T-helper 1 cell treated with Interleukin-12 subunit alpha and Interleukin-12 subunit beta and Interleukin-4 antibody, amounts not matched to agents 30 μg/mL and 1 μg/mL, for 36 hours (primary cell): ENCODE data around the gene NOLC1.

Source experiments
- H3K27ac Mint-ChIP-seq: one replicate; pipeline ENCODE4 v1.8.0; 2021; ENCODE audit warnings: mild to moderate bottlenecking, mixed read lengths
- H3K27me3 Mint-ChIP-seq: one replicate; pipeline ENCODE4 v1.8.0; 2021; ENCODE audit warnings: low read depth, mixed read lengths
- H3K36me3 Mint-ChIP-seq: one replicate; pipeline ENCODE4 v1.8.0; 2021; ENCODE audit warnings: low read depth, mixed read lengths
- H3K4me1 Mint-ChIP-seq: one replicate; pipeline ENCODE4 v1.8.0; 2021; ENCODE audit warnings: low read depth, mixed read lengths
- H3K4me3 Mint-ChIP-seq: one replicate; pipeline ENCODE4 v1.8.0; 2021; ENCODE audit warnings: mild to moderate bottlenecking, moderate library complexity, mixed read lengths
- H3K9me3 Mint-ChIP-seq: one replicate; pipeline ENCODE4 v1.8.0; 2021; ENCODE audit warnings: mixed read lengths

The NOLC1 gene

DNA sequence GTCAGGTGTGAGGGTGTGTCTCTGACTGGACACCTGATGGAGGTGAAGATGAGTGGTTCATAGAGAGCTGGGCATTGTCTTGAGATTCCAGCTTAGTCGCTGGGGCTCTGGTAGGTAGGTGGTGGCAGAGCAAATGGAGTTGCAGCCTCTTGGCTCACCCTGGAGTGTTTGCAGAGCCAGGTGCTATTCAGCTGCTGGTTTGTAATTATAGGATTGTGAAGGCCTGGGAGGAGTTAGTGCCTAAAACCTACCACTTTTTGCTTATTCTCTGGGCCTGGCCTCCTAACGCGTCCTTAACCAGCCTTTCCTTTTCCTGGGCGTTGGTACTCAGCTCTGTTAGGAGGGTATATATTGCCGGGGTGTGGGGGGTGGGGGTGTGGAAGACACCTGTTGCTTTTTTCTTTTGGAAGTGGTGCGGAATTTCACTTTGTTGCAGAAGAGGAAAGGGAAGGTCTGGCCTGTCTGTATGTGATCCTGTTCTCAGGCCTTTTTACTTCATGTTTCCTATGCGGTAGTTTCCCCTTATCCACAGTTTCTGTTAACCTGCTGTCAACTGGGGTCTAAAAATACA lies 16.1 kb upstream of the NOLC1 start:
- Mint-ChIP-seq H3K27me3 (no peaks in the 10 kb centered on the region), H3K4me1 (peaks cover 32% of the 10 kb centered on the region), H3K27ac (peak overlapping the region; percentile 37), H3K9me3 (no peaks in the 10 kb centered on the region), H3K36me3 (peaks cover 33% of the 10 kb centered on the region), H3K4me3 (peak overlapping the region; percentile 1)

DNA sequence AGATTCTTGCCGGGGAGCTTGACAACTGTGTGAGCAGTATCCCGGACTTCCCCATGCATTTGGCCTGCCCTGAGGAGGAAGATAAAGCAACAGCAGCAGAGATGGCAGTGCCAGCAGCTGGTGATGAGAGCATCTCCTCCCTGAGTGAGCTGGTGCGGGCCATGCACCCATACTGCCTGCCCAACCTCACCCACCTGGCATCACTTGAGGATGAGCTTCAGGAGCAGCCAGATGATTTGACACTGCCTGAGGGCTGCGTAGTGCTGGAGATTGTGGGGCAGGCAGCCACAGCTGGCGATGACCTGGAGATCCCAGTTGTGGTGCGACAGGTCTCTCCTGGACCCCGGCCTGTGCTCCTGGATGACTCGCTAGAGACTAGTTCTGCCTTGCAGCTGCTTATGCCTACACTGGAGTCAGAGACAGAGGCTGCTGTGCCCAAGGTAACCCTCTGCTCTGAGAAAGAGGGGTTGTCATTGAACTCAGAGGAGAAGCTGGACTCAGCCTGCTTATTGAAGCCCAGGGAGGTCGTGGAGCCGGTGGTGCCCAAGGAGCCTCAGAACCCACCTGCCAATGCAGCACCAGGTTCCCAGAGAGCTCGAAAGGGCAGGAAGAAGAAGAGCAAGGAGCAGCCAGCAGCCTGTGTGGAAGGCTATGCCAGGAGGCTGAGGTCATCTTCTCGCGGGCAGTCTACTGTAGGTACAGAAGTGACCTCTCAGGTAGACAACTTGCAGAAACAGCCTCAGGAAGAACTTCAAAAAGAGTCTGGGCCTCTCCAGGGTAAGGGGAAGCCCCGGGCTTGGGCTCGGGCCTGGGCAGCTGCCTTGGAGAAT lies 12.7 kb upstream of the NOLC1 start:
- peaks cover 17% of the 10 kb centered on the region for H3K4me1 Mint-ChIP-seq
- no peak overlapping the region for H3K4me3 Mint-ChIP-seq
- H3K36me3 Mint-ChIP-seq: peaks cover 46% of the 10 kb centered on the region
- no peaks in the 10 kb centered on the region for H3K9me3 Mint-ChIP-seq
- no peak overlapping the region for H3K27ac Mint-ChIP-seq
- H3K27me3 Mint-ChIP-seq: no peaks in the 10 kb centered on the region

DNA sequence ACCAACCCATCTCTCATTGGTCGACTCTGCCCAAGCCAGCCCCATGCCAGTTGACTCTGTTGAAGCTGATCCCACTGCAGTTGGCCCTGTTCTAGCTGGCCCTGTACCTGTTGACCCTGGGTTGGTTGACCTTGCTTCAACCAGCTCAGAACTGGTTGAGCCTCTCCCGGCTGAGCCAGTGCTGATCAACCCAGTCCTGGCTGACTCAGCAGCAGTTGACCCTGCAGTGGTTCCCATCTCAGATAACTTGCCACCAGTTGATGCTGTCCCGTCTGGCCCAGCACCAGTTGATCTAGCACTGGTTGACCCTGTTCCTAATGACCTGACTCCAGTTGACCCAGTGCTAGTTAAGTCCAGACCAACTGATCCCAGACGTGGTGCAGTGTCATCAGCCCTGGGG lies 12.0 kb upstream of the NOLC1 start:
- no peak overlapping the region for H3K4me3 Mint-ChIP-seq
- peaks cover 52% of the 10 kb centered on the region for H3K36me3 Mint-ChIP-seq
- no peak overlapping the region for H3K27ac Mint-ChIP-seq
- no peaks in the 10 kb centered on the region for H3K9me3 Mint-ChIP-seq
- no peaks in the 10 kb centered on the region for H3K27me3 Mint-ChIP-seq
- peaks cover 11% of the 10 kb centered on the region for H3K4me1 Mint-ChIP-seq

GRCh38 chr10:102140913-102141540 lies 11.2 kb upstream of the NOLC1 start:
- H3K27ac Mint-ChIP-seq: no peak overlapping the region
- H3K4me1 Mint-ChIP-seq: peaks cover 5% of the 10 kb centered on the region
- H3K4me3 Mint-ChIP-seq: no peak overlapping the region
- H3K27me3 Mint-ChIP-seq: no peaks in the 10 kb centered on the region
- H3K9me3 Mint-ChIP-seq: no peaks in the 10 kb centered on the region
- peaks cover 52% of the 10 kb centered on the region for H3K36me3 Mint-ChIP-seq

- Mint-ChIP-seq H3K36me3 (peaks cover 55% of the 10 kb centered on the region), H3K27me3 (no peaks in the 10 kb centered on the region), H3K4me1 (peaks cover 5% of the 10 kb centered on the region), H3K27ac (no peak overlapping the region), H3K4me3 (no peak overlapping the region), H3K9me3 (no peaks in the 10 kb centered on the region)
Observed at GRCh38 chr10:102141583-102142107, 10.5 kb upstream of the NOLC1 start.

- no peak overlapping the region for H3K4me3 Mint-ChIP-seq
- no peaks in the 10 kb centered on the region for H3K27me3 Mint-ChIP-seq
- H3K36me3 Mint-ChIP-seq: peaks cover 47% of the 10 kb centered on the region
- H3K9me3 Mint-ChIP-seq: no peaks in the 10 kb centered on the region
- peak overlapping the region; percentile 14 for H3K27ac Mint-ChIP-seq
- peaks cover 17% of the 10 kb centered on the region for H3K4me1 Mint-ChIP-seq
Observed at GRCh38 chr10:102146971-102147428, 5.2 kb upstream of the NOLC1 start.

DNA sequence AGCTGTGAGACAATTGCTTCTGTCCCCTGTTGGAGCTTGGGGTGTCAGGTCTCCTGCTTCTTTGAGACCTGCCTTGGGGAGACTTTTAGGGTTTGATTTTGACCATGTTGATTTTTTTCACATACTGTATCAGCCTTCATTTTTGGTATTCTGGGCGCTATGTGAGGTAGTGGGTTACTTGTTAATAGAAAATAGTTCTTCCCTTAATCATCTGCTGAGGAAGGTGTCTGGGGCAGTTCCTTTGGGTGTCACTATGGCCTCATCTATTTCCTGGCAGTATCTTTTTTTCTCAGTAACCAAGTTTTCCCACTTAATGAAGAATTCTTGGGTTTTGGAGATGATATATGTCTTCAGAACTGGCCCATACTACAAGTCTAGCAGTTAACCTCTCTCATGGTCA lies 4.6 kb upstream of the NOLC1 start:
- peaks cover 47% of the 10 kb centered on the region for H3K36me3 Mint-ChIP-seq
- H3K4me3 Mint-ChIP-seq: no peak overlapping the region
- H3K9me3 Mint-ChIP-seq: no peaks in the 10 kb centered on the region
- H3K4me1 Mint-ChIP-seq: peaks cover 18% of the 10 kb centered on the region
- peak overlapping the region; percentile 14 for H3K27ac Mint-ChIP-seq
- no peaks in the 10 kb centered on the region for H3K27me3 Mint-ChIP-seq

GRCh38 chr10:102148275-102148674 lies 3.9 kb upstream of the NOLC1 start:
- Mint-ChIP-seq H3K9me3 (no peaks in the 10 kb centered on the region), H3K27me3 (no peaks in the 10 kb centered on the region), H3K4me3 (no peak overlapping the region), H3K36me3 (peaks cover 48% of the 10 kb centered on the region), H3K27ac (peak overlapping the region; percentile 42), H3K4me1 (peaks cover 25% of the 10 kb centered on the region)

- peak overlapping the region; percentile 89 for H3K4me3 Mint-ChIP-seq
- no peaks in the 10 kb centered on the region for H3K27me3 Mint-ChIP-seq
- H3K9me3 Mint-ChIP-seq: no peaks in the 10 kb centered on the region
- peak overlapping the region; percentile 92 for H3K27ac Mint-ChIP-seq
- peaks cover 32% of the 10 kb centered on the region for H3K4me1 Mint-ChIP-seq
- peaks cover 37% of the 10 kb centered on the region for H3K36me3 Mint-ChIP-seq
Observed at GRCh38 chr10:102150970-102151773, 1.0 kb upstream of the NOLC1 start.

DNA sequence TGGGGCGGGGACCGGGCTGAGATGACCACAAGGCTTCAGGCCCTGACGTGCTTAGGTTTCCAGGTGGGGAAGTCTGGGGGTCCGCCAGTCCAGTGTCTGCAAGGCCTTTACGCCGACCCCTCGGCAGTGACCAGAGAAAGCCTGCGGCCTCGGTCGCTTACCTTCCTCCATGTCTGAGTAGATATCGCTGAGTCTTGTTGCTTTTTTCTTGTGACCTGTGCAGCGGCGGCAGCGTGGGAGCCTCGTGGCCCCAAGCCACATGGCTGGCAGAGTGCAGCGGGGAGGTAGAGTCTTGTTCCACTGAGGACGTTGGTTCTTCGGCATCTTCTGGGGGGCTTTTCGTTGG lies 329 bp downstream of the NOLC1 start:
- peak overlapping the region; percentile 92 for H3K27ac Mint-ChIP-seq
- H3K27me3 Mint-ChIP-seq: no peaks in the 10 kb centered on the region
- H3K36me3 Mint-ChIP-seq: peaks cover 36% of the 10 kb centered on the region
- peak overlapping the region; percentile 89 for H3K4me3 Mint-ChIP-seq
- no peaks in the 10 kb centered on the region for H3K9me3 Mint-ChIP-seq
- H3K4me1 Mint-ChIP-seq: peaks cover 32% of the 10 kb centered on the region

DNA sequence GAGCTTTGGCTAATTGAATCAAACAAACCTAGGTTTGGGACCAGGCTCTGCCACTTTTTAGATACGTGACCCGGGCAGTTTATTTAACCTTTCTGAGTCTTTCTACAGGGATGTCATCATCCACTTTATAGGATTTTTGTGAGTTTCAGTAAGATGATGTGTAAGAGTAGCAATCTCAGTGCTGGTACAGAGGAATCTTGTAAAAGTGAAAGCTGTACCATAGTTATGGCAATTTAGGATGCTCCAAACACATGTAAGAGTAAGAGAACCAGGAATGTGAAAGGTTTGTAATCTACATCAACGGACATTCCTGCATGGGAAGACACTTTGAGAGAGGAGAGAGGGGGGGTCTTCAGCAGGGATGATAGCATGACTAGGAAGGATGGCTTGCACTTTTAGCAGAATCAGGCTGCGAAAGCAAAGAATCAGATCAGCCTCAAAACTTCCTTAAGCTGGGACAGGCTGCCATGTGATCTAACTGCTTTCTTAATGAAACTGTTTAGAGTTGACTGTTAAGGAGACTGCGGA lies 968 bp downstream of the NOLC1 start:
- Mint-ChIP-seq H3K4me1 (peaks cover 32% of the 10 kb centered on the region), H3K4me3 (peak overlapping the region; percentile 89), H3K27ac (peak overlapping the region; percentile 92), H3K27me3 (no peaks in the 10 kb centered on the region), H3K9me3 (no peaks in the 10 kb centered on the region), H3K36me3 (peaks cover 36% of the 10 kb centered on the region)

- Mint-ChIP-seq H3K27ac (peak overlapping the region; percentile 61), H3K4me1 (peaks cover 35% of the 10 kb centered on the region)
Observed at GRCh38 chr10:102154466-102155116, 2.4 kb downstream of the NOLC1 start.

GRCh38 chr10:102157224-102157623 lies 5.0 kb downstream of the NOLC1 start:
- Mint-ChIP-seq H3K36me3 (peaks cover 51% of the 10 kb centered on the region), H3K4me1 (peaks cover 21% of the 10 kb centered on the region), H3K27ac (no peak overlapping the region), H3K27me3 (no peaks in the 10 kb centered on the region), H3K9me3 (no peaks in the 10 kb centered on the region), H3K4me3 (no peak overlapping the region)

More at GRCh38 chr10:102154466-102155116, 2.4 kb downstream of the NOLC1 start:
- Mint-ChIP-seq H3K36me3 (peaks cover 35% of the 10 kb centered on the region), H3K27me3 (no peaks in the 10 kb centered on the region), H3K4me3 (peak overlapping the region; percentile 16), H3K9me3 (no peaks in the 10 kb centered on the region)
